Vagina (tissue), 2 donors: ENCODE measurements around the gene GNB2. TPM values are rescaled to one million over a fixed set of nuclear protein-coding genes. Genes with fewer than 3 reads are reported as not detected.

ENCODE experiments used
- DNase-seq, 2 donors: peaks; one replicate each; pipeline ENCODE4 v3.0.0-alpha.2; 2017; ENCODE audit errors: extremely low spot score in 2 of 2
- H3K27ac ChIP-seq: fragments of 200-600 bp; sonication (generic); one replicate; pipeline ENCODE4 v1.5.1; 2019
- H3K27me3 ChIP-seq: fragments of 200-600 bp; sonication (generic); one replicate; pipeline ENCODE4 v1.5.1; 2019
- H3K36me3 ChIP-seq, 2 donors: fragments of 200-600 bp; sonication (generic); one replicate each; pipeline ENCODE4 v1.5.1; 2017 to 2019
- H3K4me1 ChIP-seq: fragments of 200-600 bp; sonication (generic); one replicate; pipeline ENCODE4 v1.5.1; 2019
- H3K4me3 ChIP-seq, 2 donors: fragments of 200-600 bp; sonication (generic); 1 replicate in 1 of 2; 2 replicates in 1 of 2; pipeline ENCODE4 v1.5.1; 2016 to 2019
- H3K9me3 ChIP-seq: fragments of 200-600 bp; sonication (generic); one replicate; pipeline ENCODE4 v1.5.1; 2019
- CTCF ChIP-seq, 3 experiments: fragments of 450-650 bp in 2 of 3; fragments of 200-600 bp in 1 of 3; sonication (generic) in 1 of 3; IDR thresholded peaks; one replicate each; pipeline ENCODE4 v1.5.1; 2017 to 2019; ENCODE audit warnings: antibody characterized with exemption in 3 of 3, mild to moderate bottlenecking in 2 of 3, moderate library complexity in 2 of 3
- POLR2A ChIP-seq, 2 donors: fragments of 450-650 bp; IDR thresholded peaks; one replicate each; pipeline ENCODE4 v1.6.1; 2017; ENCODE audit warnings: antibody characterized with exemption in 2 of 2, mild to moderate bottlenecking in 2 of 2, moderate library complexity in 2 of 2
- POLR2AphosphoS5 ChIP-seq, 2 donors: sonication (generic); formaldehyde crosslinking; IDR thresholded peaks; one replicate each; pipeline ENCODE4 v1.9.0; 2017; ENCODE audit warnings: antibody characterized with exemption in 2 of 2, mild to moderate bottlenecking in 2 of 2, low read depth in 1 of 2; ENCODE audit not compliant: insufficient read depth in 1 of 2
- intact Hi-C: fragments of 100-400 bp; cut with DNase I; formaldehyde crosslinking; loops from one replicate; pipeline ENCODE4 v1.15.1; 2023
- total RNA-seq: library from RNA; depleted of rRNA; stranded (reverse); fragments of >200 nt; gene quantifications from one replicate; pipeline ENCODE4 v1.2.3, GENCODE V29; 2016

Gene GNB2
- total RNA-seq, 1 donor from 2014 or later = 283 TPM

GRCh38 chr7:100685049-100685605, 11.6 kb downstream of the GNB2 start:
- peaks cover 36% of the 10 kb centered on the region for H3K4me1 ChIP-seq
- no peaks in the 10 kb centered on the region for H3K27me3 ChIP-seq
- DNase-seq = no peak
- intact Hi-C loops = no loop called here
- no peak overlapping the region for H3K4me3 ChIP-seq
- H3K9me3 ChIP-seq = no peaks in the 10 kb centered on the region
- H3K27ac ChIP-seq = no peak overlapping the region
- peaks cover 7 to 73% of the 10 kb centered on the region in 2 donors for H3K36me3 ChIP-seq
- TF ChIP-seq CTCF (IDR thresholded peaks at IDR 0.05) (no peak), POLR2A (IDR thresholded peaks at IDR 0.05) (no peak), POLR2AphosphoS5 (IDR thresholded peaks at IDR 0.05; ENCODE audit: insufficient read depth in 1 of 2, low read depth in 1 of 2) (no peak)

GRCh38 chr7:100685631-100686145, 12.1 kb downstream of the GNB2 start:
- no peaks in the 10 kb centered on the region for H3K27me3 ChIP-seq
- DNase-seq = no peak
- no peaks in the 10 kb centered on the region for H3K9me3 ChIP-seq
- intact Hi-C loops = no loop called here
- no peak overlapping the region for H3K4me3 ChIP-seq
- peaks cover 36% of the 10 kb centered on the region for H3K4me1 ChIP-seq
- no peak for TF ChIP-seq POLR2A (IDR thresholded peaks at IDR 0.05)
- TF ChIP-seq CTCF (IDR thresholded peaks at IDR 0.05) = no peak
- no peak for TF ChIP-seq POLR2AphosphoS5 (IDR thresholded peaks at IDR 0.05; ENCODE audit: insufficient read depth in 1 of 2, low read depth in 1 of 2)
- peaks cover 7 to 73% of the 10 kb centered on the region in 2 donors for H3K36me3 ChIP-seq
- no peak overlapping the region for H3K27ac ChIP-seq

GRCh38 chr7:100686201-100686821, 12.8 kb downstream of the GNB2 start:
- Histone ChIP-seq H3K27ac (no peak overlapping the region), H3K27me3 (no peaks in the 10 kb centered on the region), H3K36me3 (peaks cover 7 to 72% of the 10 kb centered on the region in 2 donors), H3K4me3 (no peak overlapping the region), H3K9me3 (no peaks in the 10 kb centered on the region), H3K4me1 (peaks cover 38% of the 10 kb centered on the region)
- DNase-seq = no peak
- TF ChIP-seq POLR2AphosphoS5 (IDR thresholded peaks at IDR 0.05; ENCODE audit: insufficient read depth in 1 of 2, low read depth in 1 of 2) (no peak), POLR2A (IDR thresholded peaks at IDR 0.05) (no peak), CTCF (IDR thresholded peaks at IDR 0.05) (no peak)
- intact Hi-C loops = no loop called here

- no peak overlapping the region for H3K27ac ChIP-seq
- no peaks in the 10 kb centered on the region for H3K27me3 ChIP-seq
- DNase-seq = no peak
- peaks cover 43% of the 10 kb centered on the region for H3K4me1 ChIP-seq
- H3K36me3 ChIP-seq = peaks cover 7 to 67% of the 10 kb centered on the region in 2 donors
- no peak for TF ChIP-seq POLR2AphosphoS5 (IDR thresholded peaks at IDR 0.05; ENCODE audit: insufficient read depth in 1 of 2, low read depth in 1 of 2)
- no peak for TF ChIP-seq POLR2A (IDR thresholded peaks at IDR 0.05)
- no peak for TF ChIP-seq CTCF (IDR thresholded peaks at IDR 0.05)
- intact Hi-C loops = no loop called here
- H3K9me3 ChIP-seq = no peaks in the 10 kb centered on the region
- H3K4me3 ChIP-seq = no peak overlapping the region
Observed at GRCh38 chr7:100686822-100687211, 13.3 kb downstream of the GNB2 start.

- intact Hi-C loops = no loop called here
- TF ChIP-seq POLR2AphosphoS5 (IDR thresholded peaks at IDR 0.05; ENCODE audit: insufficient read depth in 1 of 2, low read depth in 1 of 2) (no peak), CTCF (IDR thresholded peaks at IDR 0.05) (no peak), POLR2A (IDR thresholded peaks at IDR 0.05) (no peak)
- Histone ChIP-seq H3K4me3 (no peak overlapping the region), H3K4me1 (peaks cover 48% of the 10 kb centered on the region), H3K27me3 (no peaks in the 10 kb centered on the region), H3K27ac (no peak overlapping the region), H3K9me3 (no peaks in the 10 kb centered on the region), H3K36me3 (peaks cover 4 to 63% of the 10 kb centered on the region in 2 donors)
- DNase-seq = no peak
Observed at GRCh38 chr7:100687261-100687660, 13.7 kb downstream of the GNB2 start.
